Common myeloid progenitor, CD34-positive (primary cell): ENCODE data around the gene MAN2A1.

Source experiments
- CTCF ChIA-PET: fragments of 350-600 bp; sonication (Branson Sonifier 250); formaldehyde crosslinking; loops from one replicate; lab custom pipeline; 2021; ENCODE audit warnings: antibody characterized with exemption; lab: Charles Lee
- POLR2A ChIA-PET: fragments of 350-600 bp; sonication (Branson Sonifier 250); formaldehyde crosslinking; loops from one replicate; lab custom pipeline; 2021; ENCODE audit warnings: antibody characterized with exemption; lab: Charles Lee
- DNase-seq, 3 donors: peaks; one replicate each; pipeline versions ENCODE4 v3.0.0 to v3.0.0-alpha.2; 2013
- H3K27ac ChIP-seq, 2 experiments: 1 replicate in 1 of 2; 2 replicates in 1 of 2; pipeline ENCODE4 v1.7.0; 2013; ENCODE audit warnings: inconsistent platforms in 2 of 2, low read length in 2 of 2, mild to moderate bottlenecking in 2 of 2, low read depth in 1 of 2, moderate library complexity in 1 of 2; ENCODE audit not compliant: severe bottlenecking in 2 of 2, insufficient read depth in 1 of 2, poor library complexity in 1 of 2
- H3K27me3 ChIP-seq, 5 experiments: replicated peaks in 2 of 5; 1 replicate in 3 of 5; 2 replicates in 2 of 5; pipeline versions ENCODE4 v1.6.1 to v1.7.0; 2013; ENCODE audit warnings: low read length in 4 of 5, mild to moderate bottlenecking in 2 of 5, moderate library complexity in 2 of 5, inconsistent platforms in 1 of 5; ENCODE audit not compliant: insufficient read depth in 5 of 5, control insufficient read depth in 4 of 5
- H3K36me3 ChIP-seq, 4 experiments: 1 replicate in 2 of 4; 2 replicates in 2 of 4; pipeline versions ENCODE4 v1.6.1 to v1.7.0; 2013; ENCODE audit warnings: low read length in 3 of 4, control low read depth in 1 of 4, mild to moderate bottlenecking in 1 of 4; ENCODE audit not compliant: control insufficient read depth in 4 of 4, insufficient read depth in 4 of 4
- H3K4me1 ChIP-seq, 4 experiments: 1 replicate in 3 of 4; 2 replicates in 1 of 4; pipeline versions ENCODE4 v1.6.1 to v1.7.1; 2013; ENCODE audit warnings: low read length in 3 of 4, mild to moderate bottlenecking in 3 of 4, control low read depth in 1 of 4, inconsistent platforms in 1 of 4, moderate library complexity in 1 of 4; ENCODE audit not compliant: control insufficient read depth in 4 of 4, insufficient read depth in 4 of 4; ENCODE audit errors: control extremely low read depth in 1 of 4
- H3K4me3 ChIP-seq, 7 experiments: 1 replicate in 4 of 7; 2 replicates in 3 of 7; pipeline versions ENCODE4 v1.5.1 to v1.7.0; 2013; ENCODE audit warnings: mild to moderate bottlenecking in 7 of 7, low read length in 6 of 7, moderate library complexity in 6 of 7, inconsistent platforms in 2 of 7, low read depth in 2 of 7, control low read depth in 1 of 7; ENCODE audit not compliant: insufficient read depth in 4 of 7, control insufficient read depth in 1 of 7; ENCODE audit errors: extremely low read depth in 1 of 7
- H3K9me3 ChIP-seq, 5 experiments: 1 replicate in 4 of 5; 2 replicates in 1 of 5; pipeline versions ENCODE4 v1.6.1 to v1.7.1; 2013; ENCODE audit warnings: low read length in 4 of 5, mild to moderate bottlenecking in 2 of 5, inconsistent platforms in 1 of 5, low read depth in 1 of 5, moderate library complexity in 1 of 5; ENCODE audit not compliant: control insufficient read depth in 4 of 5, insufficient read depth in 2 of 5; ENCODE audit errors: control extremely low read depth in 1 of 5
- WGBS: methylation state at CpG from one replicate; pipeline ENCODE4 v1.1.5; 2013; ENCODE audit not compliant: insufficient coverage; 5-methylcytosine and 5-hydroxymethylcytosine counted together

Gene MAN2A1

GRCh38 chr5:109690242-109690974 lies 681 bp downstream of the MAN2A1 start:
- no peaks in the 10 kb centered on the region for H3K27me3 ChIP-seq
- peaks cover 0 to 4% (median 0%) of the 10 kb centered on the region in 4 experiments for H3K36me3 ChIP-seq
- ChIA-PET CTCF (interaction anchor here (1.0 to 4.7 kb wide), 9 partner anchors 11 to 641 kb away, joined by 3 to 33 read pairs (median 4); no protein-coding TSS in a partner anchor), POLR2A (interaction anchor here (0.9 kb wide), 1 partner anchor 34 kb away, joined by 5 read pairs; no protein-coding TSS in a partner anchor)
- DNase-seq: no peak
- H3K27ac ChIP-seq: peak overlapping the region; percentile 51 to 83
- WGBS: under 1% methylated on average over 65 of the region's 71 CpGs
- peaks cover 16 to 41% (median 28%) of the 10 kb centered on the region in 4 experiments for H3K4me1 ChIP-seq
- H3K4me3 ChIP-seq: peak overlapping the region; percentile 87 to 96 (median 90)
- peaks cover 0 to 10% (median 1%) of the 10 kb centered on the region in 5 experiments for H3K9me3 ChIP-seq

- ChIA-PET CTCF (interaction anchor here (1.0 to 3.9 kb wide), 6 partner anchors 10 to 641 kb away, joined by 3 to 33 read pairs (median 4); no protein-coding TSS in a partner anchor), POLR2A (interaction anchor here (0.9 kb wide), 1 partner anchor 34 kb away, joined by 5 read pairs; no protein-coding TSS in a partner anchor)
- 0% methylated on average over 17 of the region's 26 CpGs for WGBS
- Histone ChIP-seq H3K27ac (peak overlapping the region; percentile 51 to 83), H3K4me1 (peaks cover 17 to 48% (median 35%) of the 10 kb centered on the region in 4 experiments), H3K9me3 (peaks cover 0 to 10% (median 1%) of the 10 kb centered on the region in 5 experiments), H3K27me3 (no peaks in the 10 kb centered on the region), H3K4me3 (peak overlapping the region; percentile 87 to 96 (median 90)), H3K36me3 (peaks cover 0 to 4% (median 0%) of the 10 kb centered on the region in 4 experiments)
- DNase-seq: peak; percentile 79 to 86 (median 81)
These were observed 1.3 kb downstream of the MAN2A1 start for GRCh38 chr5:109690975-109691574.

GRCh38 chr5:109691996-109692395 lies 2.3 kb downstream of the MAN2A1 start:
- Histone ChIP-seq H3K27me3 (no peaks in the 10 kb centered on the region), H3K27ac (no peak overlapping the region), H3K4me3 (peak overlapping the region in 4 of 7 experiments; percentile 88 to 96 (median 90)), H3K36me3 (peaks cover 0 to 4% (median 0%) of the 10 kb centered on the region in 4 experiments), H3K4me1 (peaks cover 17 to 52% (median 35%) of the 10 kb centered on the region in 4 experiments), H3K9me3 (peaks cover 0 to 10% (median 1%) of the 10 kb centered on the region in 5 experiments)
- peak in 1 of 3 donors; percentile 19 for DNase-seq
- CTCF ChIA-PET: interaction anchor here (0.7 to 1.8 kb wide), 5 partner anchors 9 to 46 kb away, joined by 3 to 6 read pairs (median 3); no protein-coding TSS in a partner anchor
- WGBS: no CpG with 5 or more reads among the region's 1 CpG
- POLR2A ChIA-PET: no interaction called here

- DNase-seq: no peak
- ChIA-PET CTCF (interaction anchor here (1.2 to 1.8 kb wide), 3 partner anchors 9 to 28 kb away, joined by 3 to 6 read pairs (median 6); no protein-coding TSS in a partner anchor), POLR2A (no interaction called here)
- Histone ChIP-seq H3K27me3 (no peaks in the 10 kb centered on the region), H3K9me3 (peaks cover 0 to 5% (median 1%) of the 10 kb centered on the region in 5 experiments), H3K36me3 (peaks cover 0 to 4% (median 0%) of the 10 kb centered on the region in 4 experiments), H3K27ac (no peak overlapping the region), H3K4me3 (no peak overlapping the region), H3K4me1 (peaks cover 17 to 52% (median 36%) of the 10 kb centered on the region in 4 experiments)
- WGBS: 94% methylated on average over 4 of the region's 4 CpGs
These were observed 3.1 kb downstream of the MAN2A1 start for GRCh38 chr5:109692852-109693251.

- Histone ChIP-seq H3K27me3 (no peaks in the 10 kb centered on the region), H3K36me3 (peaks cover 0 to 4% (median 0%) of the 10 kb centered on the region in 4 experiments), H3K27ac (no peak overlapping the region), H3K4me1 (peaks cover 19 to 47% (median 36%) of the 10 kb centered on the region in 4 experiments), H3K4me3 (no peak overlapping the region), H3K9me3 (no peaks in the 10 kb centered on the region)
- POLR2A ChIA-PET: no interaction called here
- DNase-seq: no peak
- WGBS: 97% methylated on average over 4 of the region's 6 CpGs
- CTCF ChIA-PET: interaction anchor here (1.7 to 1.8 kb wide), 2 partner anchors 8 to 15 kb away, joined by 6 read pairs; no protein-coding TSS in a partner anchor
These were observed 4.0 kb downstream of the MAN2A1 start for GRCh38 chr5:109693535-109694400.

- no peaks in the 10 kb centered on the region for H3K9me3 ChIP-seq
- H3K27me3 ChIP-seq: no peaks in the 10 kb centered on the region
- peaks cover 19 to 44% (median 35%) of the 10 kb centered on the region in 4 experiments for H3K4me1 ChIP-seq
- H3K27ac ChIP-seq: no peak overlapping the region
- WGBS: 100% methylated on average over 1 of the region's 1 CpG
- ChIA-PET POLR2A (no interaction called here), CTCF (no interaction called here)
- DNase-seq: peak in 1 of 3 donors; percentile 17
- H3K36me3 ChIP-seq: peaks cover 0 to 4% (median under 1%) of the 10 kb centered on the region in 4 experiments
- no peak overlapping the region for H3K4me3 ChIP-seq
These were observed 4.7 kb downstream of the MAN2A1 start for GRCh38 chr5:109694451-109694891.
